ENCODE data around the gene GALNT14. TPM values are rescaled to one million over a fixed set of nuclear protein-coding genes. Genes with fewer than 3 reads are reported as not detected.

GALNT14 gene
- total RNA-seq, 1 experiment from 2014 or later: 2.7 TPM

- no peak overlapping the region for H4K91ac ChIP-seq (ENCODE audit: insufficient read length, low read depth, low read length)
- no peak overlapping the region for H2BK12ac ChIP-seq (ENCODE audit: insufficient read length, low read depth, low read length)
- no CpG with 5 or more reads among the region's 6 CpGs for WGBS (ENCODE audit: extremely low coverage, insufficient read length, low lambda C conversion rate)
- no peak for DNase-seq
- H2AK5ac ChIP-seq (ENCODE audit: insufficient read length, low read length): no peak overlapping the region
- no peaks in the 10 kb centered on the region for H3K23me2 ChIP-seq (ENCODE audit: insufficient read length, low read depth, low read length, poor library complexity, severe bottlenecking)
- H3K14ac ChIP-seq (ENCODE audit: insufficient read depth, low read length): no peak overlapping the region
- Mint-ChIP-seq H3K27me3 (ENCODE audit: low read depth) (peaks cover 13% of the 10 kb centered on the region), H3K4me3 (no peak overlapping the region), H3K27ac (no peak overlapping the region), H3K9me3 (no peaks in the 10 kb centered on the region), H3K36me3 (ENCODE audit: insufficient read depth in 1 of 3, low read depth in 3 of 3) (no peaks in the 10 kb centered on the region), H3K4me1 (no peaks in the 10 kb centered on the region)
- no peaks in the 10 kb centered on the region for H4K20me1 ChIP-seq (ENCODE audit: control insufficient read depth, insufficient read depth, insufficient read length)
- H3K18ac ChIP-seq (ENCODE audit: insufficient read length, low read depth, low read length): no peak overlapping the region
- no peaks in the 10 kb centered on the region for H3K79me1 ChIP-seq (ENCODE audit: insufficient read depth, low read depth, low read length, poor library complexity, severe bottlenecking)
- H3K23ac ChIP-seq (ENCODE audit: insufficient read length, low read depth, low read length): no peak overlapping the region
- H2BK15ac ChIP-seq (ENCODE audit: low read depth, low read length): no peak overlapping the region
- H4K8ac ChIP-seq (replicated peaks; ENCODE audit: insufficient read length, low read depth, low read length): no peak overlapping the region
- H2BK5ac ChIP-seq (ENCODE audit: insufficient read length, low read length): no peak overlapping the region
- no peak overlapping the region for H3T11ph ChIP-seq (ENCODE audit: low read length)
- no peak overlapping the region for H3K9ac ChIP-seq (ENCODE audit: extremely low read depth, insufficient read length, low read length)
- H3K4ac ChIP-seq (ENCODE audit: low read depth, low read length): no peak overlapping the region
- H3K9me3 ChIP-seq (ENCODE audit: control insufficient read depth, low read depth, low read length): no peaks in the 10 kb centered on the region
- no peak overlapping the region for H2AFZ ChIP-seq (ENCODE audit: low read length)
- H2BK120ac ChIP-seq (ENCODE audit: low read depth, low read length, poor library complexity, severe bottlenecking): no peak overlapping the region
- no peaks in the 10 kb centered on the region for H3K4me1 ChIP-seq (ENCODE audit: insufficient read depth, low read length)
- no peaks in the 10 kb centered on the region for H3K27me3 ChIP-seq (ENCODE audit: insufficient read depth, low read length)
- H3K56ac ChIP-seq (ENCODE audit: insufficient read length, low read depth, low read length): no peak overlapping the region
- TF ChIP-seq, protein P1, sequence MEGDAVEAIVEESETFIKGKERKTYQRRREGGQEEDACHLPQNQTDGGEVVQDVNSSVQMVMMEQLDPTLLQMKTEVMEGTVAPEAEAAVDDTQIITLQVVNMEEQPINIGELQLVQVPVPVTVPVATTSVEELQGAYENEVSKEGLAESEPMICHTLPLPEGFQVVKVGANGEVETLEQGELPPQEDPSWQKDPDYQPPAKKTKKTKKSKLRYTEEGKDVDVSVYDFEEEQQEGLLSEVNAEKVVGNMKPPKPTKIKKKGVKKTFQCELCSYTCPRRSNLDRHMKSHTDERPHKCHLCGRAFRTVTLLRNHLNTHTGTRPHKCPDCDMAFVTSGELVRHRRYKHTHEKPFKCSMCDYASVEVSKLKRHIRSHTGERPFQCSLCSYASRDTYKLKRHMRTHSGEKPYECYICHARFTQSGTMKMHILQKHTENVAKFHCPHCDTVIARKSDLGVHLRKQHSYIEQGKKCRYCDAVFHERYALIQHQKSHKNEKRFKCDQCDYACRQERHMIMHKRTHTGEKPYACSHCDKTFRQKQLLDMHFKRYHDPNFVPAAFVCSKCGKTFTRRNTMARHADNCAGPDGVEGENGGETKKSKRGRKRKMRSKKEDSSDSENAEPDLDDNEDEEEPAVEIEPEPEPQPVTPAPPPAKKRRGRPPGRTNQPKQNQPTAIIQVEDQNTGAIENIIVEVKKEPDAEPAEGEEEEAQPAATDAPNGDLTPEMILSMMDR (conservative IDR thresholded peaks at IDR 0.05): no peak
- no peak overlapping the region for H3K4me2 ChIP-seq (ENCODE audit: insufficient read depth, insufficient read length, low read length)
- no peak overlapping the region for H3K27ac ChIP-seq (ENCODE audit: insufficient read length, low read depth, low read length)
- H4K5ac ChIP-seq (ENCODE audit: insufficient read length, low read depth, low read length): no peak overlapping the region
- no peaks in the 10 kb centered on the region for H3K79me2 ChIP-seq (ENCODE audit: insufficient read depth, low read length)
- no peak overlapping the region for H2BK20ac ChIP-seq (ENCODE audit: low read depth, low read length, poor library complexity, severe bottlenecking)
Observed at GRCh38 chr2:31168291-31168690, 30.1 kb upstream of the GALNT14 start.

All from H9 (cell line).